ENCODE data around the gene MED15.

MED15 gene

GRCh38 chr22:20571078-20571503 lies 63.7 kb downstream of the MED15 start:
- Mint-ChIP-seq H3K4me3 (peak overlapping the region; percentile 46), H3K36me3 (peaks cover 18% of the 10 kb centered on the region), H3K27ac (peak overlapping the region; percentile 34), H3K4me1 (ENCODE audit: low read depth) (peaks cover 69% of the 10 kb centered on the region), H3K9me3 (ENCODE audit: low read depth) (no peaks in the 10 kb centered on the region), H3K27me3 (no peaks in the 10 kb centered on the region)

GRCh38 chr22:20571531-20572007 lies 64.2 kb downstream of the MED15 start:
- no peak overlapping the region for H3K27ac Mint-ChIP-seq
- no peaks in the 10 kb centered on the region for H3K9me3 Mint-ChIP-seq (ENCODE audit: low read depth)
- H3K4me1 Mint-ChIP-seq (ENCODE audit: low read depth) = peaks cover 66% of the 10 kb centered on the region
- H3K4me3 Mint-ChIP-seq = no peak overlapping the region
- H3K36me3 Mint-ChIP-seq = peaks cover 16% of the 10 kb centered on the region
- no peaks in the 10 kb centered on the region for H3K27me3 Mint-ChIP-seq

GRCh38 chr22:20572132-20572802 lies 64.9 kb downstream of the MED15 start:
- Mint-ChIP-seq H3K4me3 (no peak overlapping the region), H3K27ac (no peak overlapping the region), H3K4me1 (ENCODE audit: low read depth) (peaks cover 59% of the 10 kb centered on the region), H3K9me3 (ENCODE audit: low read depth) (no peaks in the 10 kb centered on the region), H3K36me3 (peaks cover 12% of the 10 kb centered on the region), H3K27me3 (no peaks in the 10 kb centered on the region)

- H3K9me3 Mint-ChIP-seq (ENCODE audit: low read depth) = no peaks in the 10 kb centered on the region
- no peak overlapping the region for H3K27ac Mint-ChIP-seq
- H3K36me3 Mint-ChIP-seq = peaks cover 9% of the 10 kb centered on the region
- peaks cover 54% of the 10 kb centered on the region for H3K4me1 Mint-ChIP-seq (ENCODE audit: low read depth)
- no peak overlapping the region for H3K4me3 Mint-ChIP-seq
- H3K27me3 Mint-ChIP-seq = no peaks in the 10 kb centered on the region
Observed at GRCh38 chr22:20573176-20573832, 65.9 kb downstream of the MED15 start.

- Mint-ChIP-seq H3K9me3 (ENCODE audit: low read depth) (no peaks in the 10 kb centered on the region), H3K27ac (no peak overlapping the region), H3K36me3 (peaks cover 12% of the 10 kb centered on the region), H3K4me3 (no peak overlapping the region), H3K27me3 (no peaks in the 10 kb centered on the region), H3K4me1 (ENCODE audit: low read depth) (peaks cover 50% of the 10 kb centered on the region)
Observed at GRCh38 chr22:20573833-20574615, 66.6 kb downstream of the MED15 start.

GRCh38 chr22:20574920-20575353 lies 67.5 kb downstream of the MED15 start:
- Mint-ChIP-seq H3K9me3 (ENCODE audit: low read depth) (no peaks in the 10 kb centered on the region), H3K27ac (no peak overlapping the region), H3K4me3 (no peak overlapping the region), H3K36me3 (peaks cover 12% of the 10 kb centered on the region), H3K4me1 (ENCODE audit: low read depth) (peaks cover 45% of the 10 kb centered on the region), H3K27me3 (no peaks in the 10 kb centered on the region)

- H3K27ac Mint-ChIP-seq = no peak overlapping the region
- no peaks in the 10 kb centered on the region for H3K27me3 Mint-ChIP-seq
- peaks cover 12% of the 10 kb centered on the region for H3K36me3 Mint-ChIP-seq
- no peak overlapping the region for H3K4me3 Mint-ChIP-seq
- no peaks in the 10 kb centered on the region for H3K9me3 Mint-ChIP-seq (ENCODE audit: low read depth)
- H3K4me1 Mint-ChIP-seq (ENCODE audit: low read depth) = peaks cover 44% of the 10 kb centered on the region
Observed at GRCh38 chr22:20575724-20576444, 68.5 kb downstream of the MED15 start.

GRCh38 chr22:20576445-20576816 lies 69.0 kb downstream of the MED15 start:
- Mint-ChIP-seq H3K36me3 (peaks cover 9% of the 10 kb centered on the region), H3K27ac (peak overlapping the region; percentile 28), H3K27me3 (no peaks in the 10 kb centered on the region), H3K4me3 (no peak overlapping the region), H3K9me3 (ENCODE audit: low read depth) (no peaks in the 10 kb centered on the region), H3K4me1 (ENCODE audit: low read depth) (peaks cover 40% of the 10 kb centered on the region)

GRCh38 chr22:20577045-20577444 lies 69.6 kb downstream of the MED15 start:
- Mint-ChIP-seq H3K27ac (no peak overlapping the region), H3K4me3 (no peak overlapping the region), H3K9me3 (ENCODE audit: low read depth) (no peaks in the 10 kb centered on the region), H3K4me1 (ENCODE audit: low read depth) (peaks cover 34% of the 10 kb centered on the region), H3K36me3 (peaks cover 9% of the 10 kb centered on the region), H3K27me3 (no peaks in the 10 kb centered on the region)

GRCh38 chr22:20577549-20577975 lies 70.2 kb downstream of the MED15 start:
- H3K27me3 Mint-ChIP-seq = no peaks in the 10 kb centered on the region
- H3K9me3 Mint-ChIP-seq (ENCODE audit: low read depth) = no peaks in the 10 kb centered on the region
- H3K27ac Mint-ChIP-seq = peak overlapping the region; percentile 10
- H3K36me3 Mint-ChIP-seq = peaks cover 9% of the 10 kb centered on the region
- no peak overlapping the region for H3K4me3 Mint-ChIP-seq
- peaks cover 33% of the 10 kb centered on the region for H3K4me1 Mint-ChIP-seq (ENCODE audit: low read depth)

GRCh38 chr22:20578192-20578591 lies 70.8 kb downstream of the MED15 start:
- H3K36me3 Mint-ChIP-seq = peaks cover 8% of the 10 kb centered on the region
- no peaks in the 10 kb centered on the region for H3K27me3 Mint-ChIP-seq
- no peak overlapping the region for H3K4me3 Mint-ChIP-seq
- no peak overlapping the region for H3K27ac Mint-ChIP-seq
- peaks cover 33% of the 10 kb centered on the region for H3K4me1 Mint-ChIP-seq (ENCODE audit: low read depth)
- H3K9me3 Mint-ChIP-seq (ENCODE audit: low read depth) = no peaks in the 10 kb centered on the region

GRCh38 chr22:20578707-20579106 lies 71.3 kb downstream of the MED15 start:
- Mint-ChIP-seq H3K4me1 (ENCODE audit: low read depth) (peaks cover 30% of the 10 kb centered on the region), H3K9me3 (ENCODE audit: low read depth) (no peaks in the 10 kb centered on the region), H3K4me3 (no peak overlapping the region), H3K27me3 (no peaks in the 10 kb centered on the region), H3K36me3 (peaks cover 3% of the 10 kb centered on the region), H3K27ac (peak overlapping the region; percentile 34)

- Mint-ChIP-seq H3K4me3 (no peak overlapping the region), H3K4me1 (ENCODE audit: low read depth) (peaks cover 30% of the 10 kb centered on the region), H3K36me3 (peaks cover 2% of the 10 kb centered on the region), H3K9me3 (ENCODE audit: low read depth) (no peaks in the 10 kb centered on the region), H3K27me3 (no peaks in the 10 kb centered on the region), H3K27ac (peak overlapping the region; percentile 64)
Observed at GRCh38 chr22:20579273-20580120, 72.1 kb downstream of the MED15 start.

- H3K9me3 Mint-ChIP-seq (ENCODE audit: low read depth) = no peaks in the 10 kb centered on the region
- peaks cover 30% of the 10 kb centered on the region for H3K4me1 Mint-ChIP-seq (ENCODE audit: low read depth)
- H3K4me3 Mint-ChIP-seq = no peak overlapping the region
- no peaks in the 10 kb centered on the region for H3K27me3 Mint-ChIP-seq
- peak overlapping the region; percentile 64 for H3K27ac Mint-ChIP-seq
- peaks cover 2% of the 10 kb centered on the region for H3K36me3 Mint-ChIP-seq
Observed at GRCh38 chr22:20580179-20580578, 72.8 kb downstream of the MED15 start.
